Caco-2 (cell line): ENCODE data around the gene LRRC15. TPM values are rescaled to one million over a fixed set of nuclear protein-coding genes. Genes with fewer than 3 reads are reported as not detected.

Source experiments
- BruUV-seq: library from RNA; stranded (reverse); fragments of 400-500 nt; replicated peaks from 2 replicates; lab custom pipeline; 2021; lab: Mats Ljungman, UMichigan
- CTCF ChIA-PET: fragments of 300-600 bp; sonication (Branson Sonifier 250); formaldehyde crosslinking; loops from one replicate; lab custom pipeline; 2022; ENCODE audit warnings: antibody characterized with exemption; lab: Charles Lee
- POLR2A ChIA-PET: fragments of 300-600 bp; sonication (Branson Sonifier 250); formaldehyde crosslinking; loops from one replicate; lab custom pipeline; 2022; ENCODE audit warnings: antibody characterized with exemption; lab: Charles Lee
- DNase-seq, 2 experiments: peaks; one replicate each; pipeline versions ENCODE4 v3.0.0 to v3.0.0-alpha.2; 2020 to 2022
- H3K27me3 ChIP-seq: replicated peaks from 2 replicates; pipeline ENCODE4 v1.6.0; 2011; ENCODE audit warnings: low read length; ENCODE audit not compliant: control insufficient read depth, insufficient read depth
- H3K36me3 ChIP-seq: 2 replicates; pipeline ENCODE4 v1.5.1; 2011; ENCODE audit warnings: low read length; ENCODE audit not compliant: control insufficient read depth, insufficient read depth
- H3K4me1 ChIP-seq: fragments of 250-450 bp; sonication (Bioruptor Pico); 2 replicates; pipeline ENCODE4 v1.5.1; 2020; ENCODE audit warnings: mild to moderate bottlenecking
- H3K4me3 ChIP-seq: 2 replicates; pipeline ENCODE4 v1.5.1; 2011; ENCODE audit warnings: low read depth, mild to moderate bottlenecking, control low read depth, low read length
- H3K9me3 ChIP-seq: fragments of 250-450 bp; sonication (Bioruptor Pico); 2 replicates; pipeline ENCODE4 v1.5.1; 2020; ENCODE audit warnings: mild to moderate bottlenecking, moderate library complexity
- H3K27ac Mint-ChIP-seq: one replicate; pipeline ENCODE4 v1.8.0; 2022; ENCODE audit warnings: mixed read lengths; ENCODE audit not compliant: unreplicated experiment
- H3K27me3 Mint-ChIP-seq: one replicate; pipeline ENCODE4 v1.8.0; 2022; ENCODE audit warnings: mixed read lengths; ENCODE audit not compliant: insufficient read depth, unreplicated experiment
- H3K36me3 Mint-ChIP-seq: one replicate; pipeline ENCODE4 v1.8.0; 2022; ENCODE audit warnings: mild to moderate bottlenecking, mixed read lengths; ENCODE audit not compliant: insufficient read depth, unreplicated experiment
- H3K4me1 Mint-ChIP-seq: one replicate; pipeline ENCODE4 v1.8.0; 2022; ENCODE audit warnings: low read depth, mixed read lengths; ENCODE audit not compliant: unreplicated experiment
- H3K4me3 Mint-ChIP-seq: one replicate; pipeline ENCODE4 v1.8.0; 2022; ENCODE audit warnings: mild to moderate bottlenecking, moderate library complexity, mixed read lengths; ENCODE audit not compliant: unreplicated experiment
- H3K9me3 Mint-ChIP-seq: one replicate; pipeline ENCODE4 v1.8.0; 2022; ENCODE audit warnings: mixed read lengths; ENCODE audit not compliant: unreplicated experiment
- intact Hi-C: fragments of 100-400 bp; cut with micrococcal nuclease; formaldehyde crosslinking; loops from one replicate; pipeline ENCODE4 v1.10.0; 2022; ENCODE audit not compliant: unreplicated experiment
- total RNA-seq: library from RNA; stranded (reverse); gene quantifications from 2 replicates; pipeline ENCODE4 v1.2.3, GENCODE V29; 2022
- TF ChIP-seq, protein P1 (sequence below), 2 experiments: fragments of 200-600 bp in 1 of 2; IDR thresholded peaks; 1 replicate in 1 of 2; 2 replicates in 1 of 2; pipeline versions ENCODE4 v1.5.1 to v1.8.0; 2011 to 2022; ENCODE audit warnings: antibody characterized with exemption in 1 of 2, control low read depth in 1 of 2, inconsistent platforms in 1 of 2, low read depth in 1 of 2, low read length in 1 of 2, mild to moderate bottlenecking in 1 of 2, moderate library complexity in 1 of 2; ENCODE audit not compliant: insufficient read depth in 1 of 2, severe bottlenecking in 1 of 2, unreplicated experiment in 1 of 2

The LRRC15 gene
- total RNA-seq, 1 experiment from 2014 or later, result 0.09 TPM

DNA sequence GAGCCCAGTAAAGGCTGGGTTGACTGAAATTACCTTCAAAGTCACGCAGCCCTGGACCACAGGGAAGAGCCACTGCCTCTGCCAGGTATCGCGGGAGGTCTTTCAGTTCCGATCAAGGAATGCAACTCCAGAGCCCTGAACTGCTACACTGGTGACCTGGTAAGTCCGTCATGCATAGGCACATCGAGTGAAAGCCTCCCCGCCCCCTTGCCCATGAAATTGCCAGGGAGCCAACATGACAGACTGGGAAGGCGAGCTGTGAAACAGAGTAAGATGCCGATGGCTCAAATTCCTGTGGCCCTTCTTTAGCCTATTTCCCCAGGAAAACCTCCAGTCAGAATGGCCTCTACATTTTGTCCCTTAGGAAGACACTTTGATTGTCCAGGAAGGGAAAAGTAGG, 31.8 kb upstream of the LRRC15 start:
- Mint-ChIP-seq H3K27me3 (no peaks in the 10 kb centered on the region), H3K27ac (no peak overlapping the region), H3K4me1 (no peaks in the 10 kb centered on the region), H3K36me3 (peaks cover 35% of the 10 kb centered on the region), H3K4me3 (no peak overlapping the region), H3K9me3 (no peaks in the 10 kb centered on the region)
- no peak for DNase-seq
- no peak overlapping the region for H3K4me3 ChIP-seq
- intact Hi-C loops, result loop anchor here (5.0 kb wide), 1 partner anchor 34 kb away; the partner anchor contains the start of gene LRRC15
- ChIA-PET CTCF (no interaction called here), POLR2A (no interaction called here)
- H3K9me3 ChIP-seq, result no peaks in the 10 kb centered on the region
- peaks cover under 1% of the 10 kb centered on the region; the same call in 1 of the 2 replicates for H3K4me1 ChIP-seq
- H3K27me3 ChIP-seq, result no peaks in the 10 kb centered on the region
- H3K36me3 ChIP-seq, result no peaks in the 10 kb centered on the region; the same call in 1 of the 2 replicates
- BruUV-seq, result no TSS peak
- TF ChIP-seq, protein P1, sequence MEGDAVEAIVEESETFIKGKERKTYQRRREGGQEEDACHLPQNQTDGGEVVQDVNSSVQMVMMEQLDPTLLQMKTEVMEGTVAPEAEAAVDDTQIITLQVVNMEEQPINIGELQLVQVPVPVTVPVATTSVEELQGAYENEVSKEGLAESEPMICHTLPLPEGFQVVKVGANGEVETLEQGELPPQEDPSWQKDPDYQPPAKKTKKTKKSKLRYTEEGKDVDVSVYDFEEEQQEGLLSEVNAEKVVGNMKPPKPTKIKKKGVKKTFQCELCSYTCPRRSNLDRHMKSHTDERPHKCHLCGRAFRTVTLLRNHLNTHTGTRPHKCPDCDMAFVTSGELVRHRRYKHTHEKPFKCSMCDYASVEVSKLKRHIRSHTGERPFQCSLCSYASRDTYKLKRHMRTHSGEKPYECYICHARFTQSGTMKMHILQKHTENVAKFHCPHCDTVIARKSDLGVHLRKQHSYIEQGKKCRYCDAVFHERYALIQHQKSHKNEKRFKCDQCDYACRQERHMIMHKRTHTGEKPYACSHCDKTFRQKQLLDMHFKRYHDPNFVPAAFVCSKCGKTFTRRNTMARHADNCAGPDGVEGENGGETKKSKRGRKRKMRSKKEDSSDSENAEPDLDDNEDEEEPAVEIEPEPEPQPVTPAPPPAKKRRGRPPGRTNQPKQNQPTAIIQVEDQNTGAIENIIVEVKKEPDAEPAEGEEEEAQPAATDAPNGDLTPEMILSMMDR (IDR thresholded peaks at IDR 0.05; ENCODE audit: insufficient read depth in 1 of 2, low read depth in 1 of 2, low read length in 1 of 2, severe bottlenecking in 1 of 2, unreplicated experiment in 1 of 2), result no peak

DNA sequence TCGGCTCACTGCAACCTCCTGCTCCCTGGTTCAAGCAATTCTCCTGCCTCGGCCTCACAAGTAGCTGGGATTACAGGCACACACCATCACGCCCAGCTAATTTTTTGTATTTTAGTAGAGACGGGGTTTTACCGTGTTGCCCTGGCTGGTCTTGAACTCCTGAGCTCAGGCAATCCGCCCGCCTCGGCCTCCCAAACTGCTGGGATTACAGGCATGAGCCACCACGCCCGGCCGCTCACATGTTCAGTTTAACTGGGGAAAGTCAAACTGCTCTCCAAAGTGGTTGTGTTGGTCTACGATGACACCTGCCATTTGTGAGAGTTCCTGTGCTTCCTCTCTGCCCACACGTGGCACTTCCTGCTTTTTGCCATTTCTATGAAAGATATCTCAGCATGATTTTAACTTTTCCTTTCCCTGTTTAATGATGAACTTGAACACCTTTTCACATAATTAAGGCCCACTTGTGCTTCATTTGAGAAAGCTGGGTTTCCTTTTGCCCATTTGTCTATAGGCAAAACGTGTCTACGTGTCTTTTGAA, 30.4 kb upstream of the LRRC15 start:
- ChIA-PET CTCF (no interaction called here), POLR2A (interaction anchor here (0.6 kb wide), 1 partner anchor 11 kb away, joined by 9 read pairs; no protein-coding TSS in a partner anchor)
- no peak overlapping the region for H3K27ac Mint-ChIP-seq
- TF ChIP-seq, protein P1 (IDR thresholded peaks at IDR 0.05; ENCODE audit: insufficient read depth in 1 of 2, low read depth in 1 of 2, low read length in 1 of 2, severe bottlenecking in 1 of 2, unreplicated experiment in 1 of 2), result no peak
- no peaks in the 10 kb centered on the region for H3K27me3 ChIP-seq
- intact Hi-C loops, result loop anchor here (5.0 kb wide), 1 partner anchor 33 kb away; the partner anchor contains the start of gene LRRC15
- no peaks in the 10 kb centered on the region for H3K9me3 ChIP-seq
- no TSS peak for BruUV-seq
- no peak for DNase-seq
- no peaks in the 10 kb centered on the region for H3K36me3 ChIP-seq
- H3K4me3 ChIP-seq, result no peak overlapping the region
- peaks cover 7% of the 10 kb centered on the region for H3K4me1 Mint-ChIP-seq
- no peaks in the 10 kb centered on the region for H3K27me3 Mint-ChIP-seq
- peaks cover 14% of the 10 kb centered on the region for H3K4me1 ChIP-seq
- H3K36me3 Mint-ChIP-seq, result peaks cover 23% of the 10 kb centered on the region
- no peaks in the 10 kb centered on the region for H3K9me3 Mint-ChIP-seq
- H3K4me3 Mint-ChIP-seq, result no peak overlapping the region

DNA sequence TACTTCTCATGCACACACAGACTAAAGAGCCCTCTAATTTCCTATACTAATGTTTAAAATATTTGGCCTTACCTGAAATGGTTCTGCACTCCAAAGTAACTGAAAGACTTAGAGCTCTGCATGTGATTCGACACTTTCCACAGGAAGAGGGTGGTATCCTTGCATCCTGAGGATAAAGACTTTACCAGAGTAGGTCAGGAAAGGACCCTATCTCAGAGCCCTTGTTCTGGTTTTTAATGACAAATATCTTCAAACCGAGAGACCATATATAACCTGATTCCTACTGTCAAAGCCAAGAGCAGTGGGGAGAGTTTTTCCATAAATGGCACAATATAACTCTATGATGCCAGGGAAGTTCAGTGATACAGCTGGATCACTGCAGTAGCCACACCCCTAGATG, 29.6 kb upstream of the LRRC15 start, which contains the start of gene GP5:
TSS of gene GP5 (minus strand) at position 101 of the 400 bp plus-strand sequence. CDS start 984 bp downstream, outside the sequence.
- H3K27me3 ChIP-seq, result no peaks in the 10 kb centered on the region

More for the DNA sequence above, 29.6 kb upstream of the LRRC15 start, which contains the start of gene GP5:
- Histone ChIP-seq H3K9me3 (no peaks in the 10 kb centered on the region), H3K4me3 (no peak within 1 kb of the TSS), H3K36me3 (no peaks in the 10 kb centered on the region), H3K4me1 (peaks cover 17% of the 10 kb centered on the region)
- Mint-ChIP-seq H3K27ac (no peak within 1 kb of the TSS), H3K9me3 (no peaks in the 10 kb centered on the region), H3K4me1 (peaks cover 7% of the 10 kb centered on the region), H3K4me3 (no peak within 1 kb of the TSS), H3K27me3 (no peaks in the 10 kb centered on the region), H3K36me3 (peaks cover 15% of the 10 kb centered on the region)
- intact Hi-C loops, result no loop called here
- TF ChIP-seq, protein P1 (IDR thresholded peaks at IDR 0.05; ENCODE audit: insufficient read depth in 1 of 2, low read depth in 1 of 2, low read length in 1 of 2, severe bottlenecking in 1 of 2, unreplicated experiment in 1 of 2), result no peak
- CTCF ChIA-PET, result no interaction called here
- DNase-seq, result no peak
- BruUV-seq, result no TSS peak
- POLR2A ChIA-PET, result interaction anchor here (0.6 kb wide), 1 partner anchor 12 kb away, joined by 9 read pairs; no protein-coding TSS in a partner anchor
